BLaER1 treated with 17β-estradiol and CSF1 and Interleukin-3, amounts not matched to agents 10 nM and 100 nM (cell line): Measurements from ENCODE around the gene AJUBA.

Experiments used
- H3K27ac ChIP-seq, 11 experiments: shearing (Covaris generic); formaldehyde crosslinking; 2 replicates each; pipeline ENCODE4 v1.8.1; 2022
- H3K27me3 ChIP-seq, 11 experiments: shearing (Covaris generic); formaldehyde crosslinking; 2 replicates each; pipeline ENCODE4 v1.8.1; 2022
- H3K36me3 ChIP-seq, 11 experiments: shearing (Covaris generic); formaldehyde crosslinking; 2 replicates each; pipeline ENCODE4 v1.8.1; 2022
- H3K4me1 ChIP-seq, 10 experiments: shearing (Covaris generic); formaldehyde crosslinking; 2 replicates each; pipeline ENCODE4 v1.8.1; 2022
- H3K4me2 ChIP-seq, 11 experiments: shearing (Covaris generic); formaldehyde crosslinking; 2 replicates each; pipeline ENCODE4 v1.8.1; 2022
- H3K4me3 ChIP-seq, 10 experiments: shearing (Covaris generic); formaldehyde crosslinking; 2 replicates each; pipeline ENCODE4 v1.8.1; 2022
- H3K9ac ChIP-seq, 11 experiments: shearing (Covaris generic); formaldehyde crosslinking; 2 replicates each; pipeline ENCODE4 v1.8.1; 2022
- H3K9me3 ChIP-seq, 11 experiments: shearing (Covaris generic); formaldehyde crosslinking; replicated peaks in 1 of 11; 2 replicates each; pipeline ENCODE4 v1.8.1; 2022
- H4K20me1 ChIP-seq, 11 experiments: shearing (Covaris generic); formaldehyde crosslinking; 2 replicates each; pipeline ENCODE4 v1.8.1; 2022
- Cebpa-rat ChIP-seq, 11 experiments: shearing (Covaris generic); IDR thresholded peaks; 2 replicates each; pipeline ENCODE4 v1.8.1; 2022

AJUBA gene

GRCh38 chr14:22982477-22983245 is at the start of gene AJUBA:
AJUBA (minus strand) TSS chr14:22982551; CDS start chr14:22982266, 285 bp downstream.
- Histone ChIP-seq H3K27me3 (peaks cover 20 to 40% (median 30%) of the 10 kb centered on the region in 11 experiments), H3K4me1 (peaks cover 0 to 62% (median 55%) of the 10 kb centered on the region in 10 experiments; a peak in 17 of 20 replicates), H3K9ac (peak within 1 kb of the TSS; percentile 66 to 85 (median 80)), H4K20me1 (peaks cover 0 to 20% (median 0%) of the 10 kb centered on the region in 11 experiments; a peak in 5 of 22 replicates), H3K4me3 (peak within 1 kb of the TSS; percentile 66 to 84 (median 76)), H3K36me3 (peaks cover 0 to 14% (median 5%) of the 10 kb centered on the region in 11 experiments; a peak in 9 of 22 replicates), H3K9me3 (no peaks in the 10 kb centered on the region), H3K27ac (peak within 1 kb of the TSS in 9 of 11 experiments; percentile 49 to 82 (median 75); a peak in 18 of 22 replicates), H3K4me2 (peak within 1 kb of the TSS; percentile 88 to 100 (median 96))
- TF ChIP-seq Cebpa-rat (IDR thresholded peaks at IDR 0.05) = no peak

GRCh38 chr14:23030936-23031335 is 48.6 kb upstream of the AJUBA start:
- Histone ChIP-seq H3K4me1 (peaks cover 36 to 62% (median 48%) of the 10 kb centered on the region in 10 experiments), H3K4me2 (no peak overlapping the region), H3K9ac (no peak overlapping the region), H3K27me3 (no peaks in the 10 kb centered on the region), H3K36me3 (peaks cover 59 to 77% (median 75%) of the 10 kb centered on the region in 11 experiments), H3K27ac (no peak overlapping the region), H3K9me3 (no peaks in the 10 kb centered on the region), H4K20me1 (peaks cover 0 to 39% (median 20%) of the 10 kb centered on the region in 11 experiments; a peak in 14 of 22 replicates), H3K4me3 (no peak overlapping the region)
- no peak for TF ChIP-seq Cebpa-rat (IDR thresholded peaks at IDR 0.05)

- Histone ChIP-seq H3K4me2 (peak overlapping the region; percentile 39 to 73 (median 54); a peak in 21 of 22 replicates), H3K4me3 (no peak overlapping the region; a peak in 1 of 20 replicates), H3K9me3 (no peaks in the 10 kb centered on the region), H3K27me3 (no peaks in the 10 kb centered on the region), H4K20me1 (peaks cover 0 to 60% (median 35%) of the 10 kb centered on the region in 11 experiments; a peak in 16 of 22 replicates), H3K27ac (0 out of 22 replicates have a peak overlapping the region, but pooled peaks of 1 of the 11 experiments have one; percentile 3), H3K4me1 (peaks cover 28 to 66% (median 42%) of the 10 kb centered on the region in 10 experiments), H3K9ac (peak overlapping the region in 2 of 11 experiments; percentile 5 to 10; a peak in 1 of 22 replicates), H3K36me3 (peaks cover 79 to 98% (median 95%) of the 10 kb centered on the region in 11 experiments)
- no peak for TF ChIP-seq Cebpa-rat (IDR thresholded peaks at IDR 0.05)
Measured at GRCh38 chr14:23028799-23029198, 46.4 kb upstream of the AJUBA start.

GRCh38 chr14:23025151-23025814 is 42.9 kb upstream of the AJUBA start:
- no peaks in the 10 kb centered on the region for H3K9me3 ChIP-seq
- H3K4me3 ChIP-seq = no peak overlapping the region
- no peaks in the 10 kb centered on the region for H3K27me3 ChIP-seq
- peak overlapping the region in 4 of 11 experiments; percentile 11 to 42 (median 36); a peak in 6 of 22 replicates for H3K4me2 ChIP-seq
- H3K9ac ChIP-seq = peak overlapping the region in 1 of 11 experiments; percentile 19; a peak in 2 of 22 replicates
- peaks cover 0 to 59% (median 36%) of the 10 kb centered on the region in 11 experiments; a peak in 16 of 22 replicates for H4K20me1 ChIP-seq
- no peak overlapping the region for H3K27ac ChIP-seq
- peaks cover 13 to 43% (median 22%) of the 10 kb centered on the region in 10 experiments for H3K4me1 ChIP-seq
- H3K36me3 ChIP-seq = peaks cover 62 to 96% (median 85%) of the 10 kb centered on the region in 11 experiments
- no peak for TF ChIP-seq Cebpa-rat (IDR thresholded peaks at IDR 0.05)

- H3K27ac ChIP-seq = no peak overlapping the region
- no peak overlapping the region for H3K4me3 ChIP-seq
- H3K4me1 ChIP-seq = peaks cover 13 to 40% (median 22%) of the 10 kb centered on the region in 10 experiments
- H3K36me3 ChIP-seq = peaks cover 62 to 93% (median 83%) of the 10 kb centered on the region in 11 experiments
- peak overlapping the region in 1 of 11 experiments; percentile 42; a peak in 1 of 22 replicates for H3K4me2 ChIP-seq
- TF ChIP-seq Cebpa-rat (IDR thresholded peaks at IDR 0.05) = no peak
- no peaks in the 10 kb centered on the region for H3K27me3 ChIP-seq
- H4K20me1 ChIP-seq = peaks cover 0 to 57% (median 36%) of the 10 kb centered on the region in 11 experiments; a peak in 16 of 22 replicates
- H3K9ac ChIP-seq = no peak overlapping the region; a peak in 1 of 22 replicates
- no peaks in the 10 kb centered on the region for H3K9me3 ChIP-seq
Measured at GRCh38 chr14:23024612-23025075, 42.3 kb upstream of the AJUBA start.

- Histone ChIP-seq H4K20me1 (peaks cover 0 to 49% (median 30%) of the 10 kb centered on the region in 11 experiments; a peak in 16 of 22 replicates), H3K4me3 (no peak overlapping the region), H3K9me3 (no peaks in the 10 kb centered on the region), H3K27ac (no peak overlapping the region), H3K4me1 (peaks cover 4 to 32% (median 13%) of the 10 kb centered on the region in 10 experiments), H3K4me2 (no peak overlapping the region), H3K36me3 (peaks cover 54 to 84% (median 75%) of the 10 kb centered on the region in 11 experiments), H3K9ac (0 out of 22 replicates have a peak overlapping the region, but pooled peaks of 1 of the 11 experiments have one; percentile 10), H3K27me3 (no peaks in the 10 kb centered on the region)
- TF ChIP-seq Cebpa-rat (IDR thresholded peaks at IDR 0.05) = no peak
Measured at GRCh38 chr14:23023795-23024152, 41.4 kb upstream of the AJUBA start.

- Histone ChIP-seq H3K4me3 (no peak overlapping the region), H3K36me3 (peaks cover 48 to 79% (median 70%) of the 10 kb centered on the region in 11 experiments), H3K4me2 (no peak overlapping the region), H3K27me3 (no peaks in the 10 kb centered on the region), H3K4me1 (peaks cover 0 to 26% (median 9%) of the 10 kb centered on the region in 10 experiments; a peak in 13 of 20 replicates), H4K20me1 (peaks cover 0 to 44% (median 25%) of the 10 kb centered on the region in 11 experiments; a peak in 16 of 22 replicates), H3K9me3 (no peaks in the 10 kb centered on the region), H3K27ac (no peak overlapping the region), H3K9ac (0 out of 22 replicates have a peak overlapping the region, but pooled peaks of 2 of the 11 experiments have one; percentile 10 to 16)
- TF ChIP-seq Cebpa-rat (IDR thresholded peaks at IDR 0.05) = no peak
Measured at GRCh38 chr14:23023022-23023794, 40.9 kb upstream of the AJUBA start.

- peaks cover 0 to 20% (median 7%) of the 10 kb centered on the region in 10 experiments; a peak in 10 of 20 replicates for H3K4me1 ChIP-seq
- TF ChIP-seq Cebpa-rat (IDR thresholded peaks at IDR 0.05) = no peak
- H3K9me3 ChIP-seq = no peaks in the 10 kb centered on the region
- H3K4me2 ChIP-seq = no peak overlapping the region
- no peak overlapping the region for H3K27ac ChIP-seq
- H3K27me3 ChIP-seq = no peaks in the 10 kb centered on the region
- no peak overlapping the region for H3K4me3 ChIP-seq
- H4K20me1 ChIP-seq = peaks cover 0 to 35% (median 21%) of the 10 kb centered on the region in 11 experiments; a peak in 13 of 22 replicates
- H3K36me3 ChIP-seq = peaks cover 38 to 66% (median 57%) of the 10 kb centered on the region in 11 experiments
- H3K9ac ChIP-seq = no peak overlapping the region
Measured at GRCh38 chr14:23021889-23022442, 39.6 kb upstream of the AJUBA start.
